Fibroblast of lung (primary cell): ENCODE data around the gene RAB35. TPM values are rescaled to one million over a fixed set of nuclear protein-coding genes. Genes with fewer than 3 reads are reported as not detected.

Source experiments
- DNase-seq, 2 donors: peaks; one replicate each; pipeline versions ENCODE4 v3.0.0 to v3.0.0-alpha.2; 2010; ENCODE audit warnings: low read depth in 2 of 2
- H2AFZ ChIP-seq: 2 replicates; pipeline ENCODE4 v1.5.1; 2012; ENCODE audit warnings: low read length, control low read depth, inconsistent platforms
- H3K27ac ChIP-seq: 2 replicates; pipeline ENCODE4 v1.5.1; 2011; ENCODE audit warnings: low read length, control low read depth; ENCODE audit not compliant: insufficient read depth
- H3K27me3 ChIP-seq: 2 replicates; pipeline ENCODE4 v1.5.1; 2011; ENCODE audit warnings: mild to moderate bottlenecking, low read length; ENCODE audit not compliant: control insufficient read depth, insufficient read depth
- H3K36me3 ChIP-seq: 2 replicates; pipeline ENCODE4 v1.5.1; 2011; ENCODE audit warnings: low read length; ENCODE audit not compliant: control insufficient read depth, insufficient read depth
- H3K4me1 ChIP-seq: 2 replicates; pipeline ENCODE4 v1.5.1; 2011; ENCODE audit warnings: low read length; ENCODE audit not compliant: control insufficient read depth, insufficient read depth; ENCODE audit errors: extremely low read depth
- H3K4me2 ChIP-seq: 2 replicates; pipeline ENCODE4 v1.5.1; 2011; ENCODE audit warnings: low read length, control low read depth; ENCODE audit not compliant: insufficient read depth; ENCODE audit errors: extremely low read depth
- H3K4me3 ChIP-seq, 4 experiments: fragments of 200-600 bp in 1 of 4; sonication (generic) in 1 of 4; replicated peaks in 1 of 4; 2 replicates each; pipeline ENCODE4 v1.5.1; 2011 to 2016; ENCODE audit warnings: low read length in 4 of 4, low read depth in 3 of 4, mild to moderate bottlenecking in 3 of 4, control low read depth in 2 of 4, inconsistent platforms in 1 of 4, mixed read lengths in 1 of 4; ENCODE audit not compliant: insufficient read depth in 1 of 4; ENCODE audit errors: control extremely low read depth in 1 of 4
- H3K79me2 ChIP-seq: 2 replicates; pipeline ENCODE4 v1.5.1; 2012; ENCODE audit warnings: mild to moderate bottlenecking, low read length, inconsistent platforms; ENCODE audit not compliant: control insufficient read depth, insufficient read depth
- H3K9ac ChIP-seq: 2 replicates; pipeline ENCODE4 v1.5.1; 2011; ENCODE audit warnings: mild to moderate bottlenecking, low read length, control low read depth; ENCODE audit not compliant: insufficient read depth
- H3K9me3 ChIP-seq: 2 replicates; pipeline ENCODE4 v1.5.1; 2012; ENCODE audit warnings: low read depth, low read length; ENCODE audit not compliant: control insufficient read depth, insufficient read depth
- H4K20me1 ChIP-seq: 2 replicates; pipeline ENCODE4 v1.5.1; 2011; ENCODE audit warnings: low read length; ENCODE audit not compliant: control insufficient read depth, insufficient read depth; ENCODE audit errors: extremely low read depth
- EZH2 ChIP-seq: IDR thresholded peaks from 2 replicates; pipeline ENCODE4 v1.5.1; 2012; ENCODE audit warnings: low read length, control low read depth, mild to moderate bottlenecking; ENCODE audit errors: missing control alignments
- polyA plus RNA-seq, 2 donors: library from polyadenylated mRNA; depleted of rRNA in 1 of 2; stranded (reverse) in 1 of 2; unstranded in 1 of 2; fragments of >200 nt; gene quantifications; 2 replicates each; pipeline ENCODE4 v1.2.1, GENCODE V29; 2011 to 2012; ENCODE audit warnings: missing spikeins in 1 of 2
- total RNA-seq: library from RNA; depleted of rRNA; stranded (reverse); fragments of >200 nt; gene quantifications from 2 replicates; pipeline ENCODE4 v1.2.1, GENCODE V29; 2014
- TF ChIP-seq, protein P1 (sequence below), 2 donors: IDR thresholded peaks in 1 of 2; conservative IDR thresholded peaks in 1 of 2; 1 replicate in 1 of 2; 2 replicates in 1 of 2; pipeline ENCODE4 v1.5.1; 2011 to 2012; ENCODE audit warnings: low read length in 2 of 2, control low read depth in 1 of 2, inconsistent platforms in 1 of 2, low read depth in 1 of 2, mild to moderate bottlenecking in 1 of 2

RAB35 gene
- total and polyA plus RNA-seq, 2 donors (not counting 1 experiment from before 2014, with no cell fraction given): 29.7 to 51.4 TPM

DNA sequence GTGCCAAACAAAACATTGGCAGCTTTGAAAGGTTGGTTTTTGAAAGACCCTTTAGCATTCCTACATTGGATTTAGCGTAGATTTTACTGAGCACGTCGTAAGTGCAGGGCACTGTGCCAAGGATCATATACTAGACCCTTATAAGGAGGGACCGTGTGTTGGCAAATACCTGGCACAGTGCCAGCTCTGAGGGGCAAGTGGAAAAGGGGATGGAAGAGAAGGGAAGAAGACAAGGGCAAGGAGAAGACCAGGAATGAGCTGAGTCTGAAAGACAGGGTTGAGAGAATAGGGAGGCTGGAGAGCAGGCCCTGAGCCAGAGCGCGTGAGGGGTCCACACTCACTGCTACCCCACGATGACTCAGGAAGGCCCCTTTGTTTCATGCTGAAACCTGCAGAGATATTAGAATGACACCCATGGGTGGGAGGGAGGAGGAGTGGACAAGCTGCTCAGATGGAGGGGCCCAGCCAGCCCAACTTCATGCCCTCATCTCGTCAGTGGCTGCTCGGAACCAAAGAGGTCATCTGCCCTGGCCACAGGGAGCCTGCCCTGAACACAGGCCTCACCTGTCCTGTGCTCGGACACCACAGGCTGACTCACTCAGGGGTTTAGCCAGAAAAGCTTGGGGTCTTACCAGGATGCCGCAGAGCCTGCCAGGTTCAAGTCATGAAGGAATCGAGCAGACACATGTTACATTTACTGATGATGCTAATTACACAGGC, 25.0 kb downstream of the RAB35 start:
- no peaks in the 10 kb centered on the region for H3K27me3 ChIP-seq
- no peak overlapping the region for H3K27ac ChIP-seq
- no peak overlapping the region for H3K9ac ChIP-seq
- DNase-seq: peak in 1 of 2 donors; percentile 23
- no peak for TF ChIP-seq EZH2
- TF ChIP-seq, protein P1, sequence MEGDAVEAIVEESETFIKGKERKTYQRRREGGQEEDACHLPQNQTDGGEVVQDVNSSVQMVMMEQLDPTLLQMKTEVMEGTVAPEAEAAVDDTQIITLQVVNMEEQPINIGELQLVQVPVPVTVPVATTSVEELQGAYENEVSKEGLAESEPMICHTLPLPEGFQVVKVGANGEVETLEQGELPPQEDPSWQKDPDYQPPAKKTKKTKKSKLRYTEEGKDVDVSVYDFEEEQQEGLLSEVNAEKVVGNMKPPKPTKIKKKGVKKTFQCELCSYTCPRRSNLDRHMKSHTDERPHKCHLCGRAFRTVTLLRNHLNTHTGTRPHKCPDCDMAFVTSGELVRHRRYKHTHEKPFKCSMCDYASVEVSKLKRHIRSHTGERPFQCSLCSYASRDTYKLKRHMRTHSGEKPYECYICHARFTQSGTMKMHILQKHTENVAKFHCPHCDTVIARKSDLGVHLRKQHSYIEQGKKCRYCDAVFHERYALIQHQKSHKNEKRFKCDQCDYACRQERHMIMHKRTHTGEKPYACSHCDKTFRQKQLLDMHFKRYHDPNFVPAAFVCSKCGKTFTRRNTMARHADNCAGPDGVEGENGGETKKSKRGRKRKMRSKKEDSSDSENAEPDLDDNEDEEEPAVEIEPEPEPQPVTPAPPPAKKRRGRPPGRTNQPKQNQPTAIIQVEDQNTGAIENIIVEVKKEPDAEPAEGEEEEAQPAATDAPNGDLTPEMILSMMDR (conservative IDR thresholded peaks at IDR 0.05 in 1 of 2, IDR thresholded peaks at IDR 0.05 in 1 of 2; ENCODE audit: low read depth in 1 of 2, low read length in 2 of 2): no peak
- no peak overlapping the region for H2AFZ ChIP-seq
- no peak overlapping the region for H3K4me3 ChIP-seq
- H3K4me2 ChIP-seq: no peak overlapping the region
- no peaks in the 10 kb centered on the region for H3K4me1 ChIP-seq
- no peaks in the 10 kb centered on the region for H4K20me1 ChIP-seq
- no peaks in the 10 kb centered on the region for H3K9me3 ChIP-seq
- H3K36me3 ChIP-seq: peaks cover 8% of the 10 kb centered on the region
- H3K79me2 ChIP-seq: no peaks in the 10 kb centered on the region

DNA sequence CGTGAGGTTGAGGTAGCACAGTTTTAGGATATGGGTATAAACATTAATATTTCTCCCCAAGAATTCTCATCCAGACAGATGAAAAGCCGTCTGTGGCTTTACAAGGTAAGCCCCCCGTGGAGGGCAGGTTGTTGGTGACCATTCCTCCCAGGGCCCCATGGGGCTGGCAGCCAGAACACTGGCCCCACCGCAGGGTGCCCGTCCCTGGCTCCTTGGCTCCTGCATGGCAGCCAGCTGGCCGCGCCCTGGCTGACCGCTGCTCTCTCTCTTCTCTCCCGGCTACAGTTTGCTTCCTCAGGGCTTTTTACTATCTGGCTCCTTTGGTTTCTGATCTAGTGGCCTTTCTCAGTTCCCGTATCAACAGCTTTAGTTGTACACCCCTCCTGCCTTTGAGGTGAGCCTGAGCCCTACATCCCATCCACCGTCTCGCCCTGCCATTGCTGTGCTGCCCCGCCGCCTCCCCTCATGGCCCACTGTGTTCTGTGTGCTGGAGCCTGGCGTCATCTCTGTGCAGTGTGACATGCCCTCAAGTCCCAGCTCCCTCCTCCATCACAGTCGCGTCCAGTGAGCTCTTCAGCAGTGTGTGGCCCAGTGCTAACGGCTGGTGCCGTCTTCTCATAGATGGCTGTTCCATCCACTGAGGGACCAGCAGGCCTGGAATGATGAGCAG, 25.8 kb downstream of the RAB35 start:
- Histone ChIP-seq H3K27ac (no peak overlapping the region), H3K27me3 (no peaks in the 10 kb centered on the region), H3K4me3 (no peak overlapping the region), H3K4me2 (no peak overlapping the region), H3K4me1 (no peaks in the 10 kb centered on the region), H3K79me2 (no peaks in the 10 kb centered on the region), H3K9me3 (no peaks in the 10 kb centered on the region), H4K20me1 (no peaks in the 10 kb centered on the region), H3K9ac (no peak overlapping the region), H2AFZ (no peak overlapping the region), H3K36me3 (peaks cover 4% of the 10 kb centered on the region)
- DNase-seq: no peak
- TF ChIP-seq EZH2: no peak
- TF ChIP-seq, protein P1 (conservative IDR thresholded peaks at IDR 0.05 in 1 of 2, IDR thresholded peaks at IDR 0.05 in 1 of 2; ENCODE audit: low read depth in 1 of 2, low read length in 2 of 2): no peak

DNA sequence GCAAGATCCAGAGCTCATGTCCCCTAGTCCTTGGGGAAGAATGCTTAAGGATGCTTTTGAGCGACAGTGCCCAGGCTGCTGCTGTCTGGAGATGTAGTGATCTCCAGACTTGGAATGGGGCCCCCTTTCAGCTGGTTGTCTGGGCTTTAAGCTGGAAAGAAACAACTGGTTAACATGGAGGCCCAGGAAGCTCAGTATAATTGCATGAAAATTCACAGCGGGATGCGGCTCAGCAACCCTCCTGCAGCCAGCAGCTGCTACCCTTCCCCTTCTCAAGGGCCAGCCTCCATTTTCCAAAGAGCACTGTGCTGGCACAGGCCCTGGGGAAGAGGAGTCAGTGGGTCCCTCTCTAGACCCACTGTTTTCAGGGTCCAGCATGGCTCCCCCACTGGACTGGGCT, 26.3 kb downstream of the RAB35 start:
- H3K36me3 ChIP-seq: peaks cover 4% of the 10 kb centered on the region
- no peaks in the 10 kb centered on the region for H4K20me1 ChIP-seq
- no peaks in the 10 kb centered on the region for H3K9me3 ChIP-seq
- no peaks in the 10 kb centered on the region for H3K27me3 ChIP-seq
- no peak overlapping the region for H3K4me3 ChIP-seq
- no peak overlapping the region for H3K9ac ChIP-seq
- no peak overlapping the region for H2AFZ ChIP-seq
- H3K4me1 ChIP-seq: no peaks in the 10 kb centered on the region
- TF ChIP-seq, protein P1 (conservative IDR thresholded peaks at IDR 0.05 in 1 of 2, IDR thresholded peaks at IDR 0.05 in 1 of 2; ENCODE audit: low read depth in 1 of 2, low read length in 2 of 2): no peak
- no peak for TF ChIP-seq EZH2
- no peak overlapping the region for H3K4me2 ChIP-seq
- no peak for DNase-seq
- no peaks in the 10 kb centered on the region for H3K79me2 ChIP-seq
- no peak overlapping the region for H3K27ac ChIP-seq
